GM19463 (cell line): ENCODE measurements around the gene KCNJ5.
A peak's percentile ranks its signal among the peaks of the same experiment; 100 is the strongest.
"Not testable (repeated sequence)": the region's sequence is repeated elsewhere in the genome, so short reads cannot be mapped to it uniquely, and the experiment has no call there.

ENCODE experiments used
- ATAC-seq: cut with Tn5 transposase; IDR thresholded peaks from one replicate; pipeline ENCODE4 v1.9.1; 2021; ENCODE audit warnings: mild to moderate bottlenecking, moderate library complexity; ENCODE audit not compliant: unreplicated experiment

Gene KCNJ5

DNA sequence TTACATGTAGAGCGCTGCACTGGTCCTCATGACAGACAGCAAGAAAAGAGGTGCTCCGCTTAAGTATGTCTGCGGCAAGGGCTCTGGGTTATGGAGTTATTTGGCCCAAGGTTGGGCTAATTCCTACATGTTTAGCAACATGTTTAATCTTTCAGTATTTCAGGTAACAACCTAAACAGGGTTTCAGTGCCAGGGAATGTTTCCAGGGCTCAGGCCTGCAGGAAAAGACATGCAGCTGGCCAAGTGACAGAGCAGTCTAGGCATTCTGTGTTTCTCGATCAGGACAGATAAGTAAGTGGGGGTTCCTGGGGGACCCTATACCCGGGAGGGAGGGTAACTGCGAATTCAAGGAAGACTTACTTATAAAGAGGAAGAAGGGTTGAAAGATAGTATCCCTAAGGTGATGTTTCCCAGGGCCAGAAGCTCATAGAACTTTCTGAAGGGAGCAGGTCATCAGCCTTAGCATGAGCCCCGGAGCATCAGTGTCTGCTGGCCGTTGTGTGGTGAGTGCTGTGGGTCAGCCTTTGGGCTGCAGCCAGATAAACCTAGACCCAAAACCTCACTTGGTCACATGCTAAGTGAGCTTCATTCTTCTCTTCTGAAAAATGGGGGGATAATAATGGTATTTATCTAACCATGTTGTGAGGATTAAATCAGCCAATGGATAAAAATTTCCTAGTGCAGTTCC lies 18.4 kb downstream of the KCNJ5 start:
- no peak for ATAC-seq

- ATAC-seq = no peak
These were observed 19.4 kb downstream of the KCNJ5 start for GRCh38 chr11:128910576-128910975.

GRCh38 chr11:128911239-128911638 lies 20.1 kb downstream of the KCNJ5 start:
- no peak for ATAC-seq

DNA sequence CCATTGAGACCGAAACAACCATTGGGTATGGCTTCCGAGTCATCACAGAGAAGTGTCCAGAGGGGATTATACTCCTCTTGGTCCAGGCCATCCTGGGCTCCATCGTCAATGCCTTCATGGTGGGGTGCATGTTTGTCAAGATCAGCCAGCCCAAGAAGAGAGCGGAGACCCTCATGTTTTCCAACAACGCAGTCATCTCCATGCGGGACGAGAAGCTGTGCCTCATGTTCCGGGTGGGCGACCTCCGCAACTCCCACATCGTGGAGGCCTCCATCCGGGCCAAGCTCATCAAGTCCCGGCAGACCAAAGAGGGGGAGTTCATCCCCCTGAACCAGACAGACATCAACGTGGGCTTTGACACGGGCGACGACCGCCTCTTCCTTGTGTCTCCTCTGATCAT lies 20.5 kb downstream of the KCNJ5 start:
- no peak for ATAC-seq

GRCh38 chr11:128913806-128914205 lies 22.6 kb downstream of the KCNJ5 start:
- ATAC-seq = no peak

DNA sequence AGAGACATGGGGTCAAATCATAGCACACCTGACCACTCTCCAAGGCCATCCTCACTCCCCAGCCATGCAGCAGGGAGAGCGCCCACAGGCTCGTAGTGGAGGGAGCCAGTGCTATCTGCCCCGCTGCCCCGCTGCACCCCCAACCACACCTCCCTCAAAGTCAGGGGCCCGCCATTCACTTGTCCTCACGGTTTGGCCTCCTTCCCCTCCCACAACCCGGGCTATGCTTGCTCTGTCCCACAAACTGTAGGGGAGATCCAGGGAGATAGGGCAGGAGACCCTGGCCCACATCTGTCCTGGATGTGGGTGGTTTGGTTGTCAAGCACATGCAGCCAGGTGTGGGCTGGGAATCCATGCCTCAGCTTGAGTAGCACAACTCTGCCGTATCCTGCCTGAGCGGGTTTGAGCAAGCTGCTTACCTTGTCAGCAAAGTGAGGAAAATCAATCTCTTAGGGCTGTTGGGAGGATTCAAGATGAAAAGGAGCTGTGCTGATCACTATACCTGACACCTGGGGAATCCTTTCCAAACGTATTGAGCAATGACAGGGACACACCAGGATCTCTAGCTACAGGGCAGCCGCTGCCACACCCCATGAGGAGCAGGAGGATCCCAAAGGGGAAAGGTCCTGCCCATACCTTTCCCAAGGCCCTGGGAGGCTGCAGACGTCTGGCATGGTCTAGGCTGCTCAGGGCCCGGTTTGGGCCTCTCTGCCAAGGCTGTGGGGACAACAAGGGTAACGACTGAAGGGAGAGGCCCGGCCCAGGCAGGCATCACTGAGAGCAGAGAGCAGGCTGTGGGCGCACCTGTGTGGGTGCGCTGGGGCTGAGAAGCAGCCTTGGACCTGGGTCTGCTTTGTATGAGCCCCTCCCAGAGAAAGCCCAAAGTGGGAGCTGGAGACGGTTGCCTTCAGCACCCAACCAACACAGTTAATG lies 23.3 kb downstream of the KCNJ5 start:
- ATAC-seq = no peak

GRCh38 chr11:128915149-128915521 lies 24.0 kb downstream of the KCNJ5 start:
- ATAC-seq = no peak

- ATAC-seq = no peak
These were observed 24.9 kb downstream of the KCNJ5 start for GRCh38 chr11:128916037-128916572.

DNA sequence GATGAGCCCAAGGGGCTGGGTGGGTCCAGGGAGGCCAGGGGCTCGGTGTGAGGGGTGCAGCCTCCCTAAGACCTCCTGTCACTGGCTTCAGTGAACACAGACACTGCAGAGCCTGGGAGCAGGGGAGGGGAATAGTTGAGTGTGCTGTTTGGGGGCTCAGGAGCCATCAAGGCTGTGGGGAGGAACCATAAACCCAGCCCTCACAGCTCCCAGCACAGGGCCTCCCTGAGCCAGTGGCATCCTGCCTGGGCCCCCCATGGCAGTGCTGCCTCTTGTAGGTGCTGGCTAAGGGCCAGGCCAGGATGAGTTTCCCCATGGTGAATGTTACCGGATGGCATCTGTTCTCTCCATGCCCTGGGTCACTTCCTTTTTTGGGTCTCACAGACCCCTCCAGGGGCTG lies 25.5 kb downstream of the KCNJ5 start:
- ATAC-seq = no peak

- ATAC-seq = peak; percentile 66
These were observed 26.1 kb downstream of the KCNJ5 start for GRCh38 chr11:128917144-128917724.

DNA sequence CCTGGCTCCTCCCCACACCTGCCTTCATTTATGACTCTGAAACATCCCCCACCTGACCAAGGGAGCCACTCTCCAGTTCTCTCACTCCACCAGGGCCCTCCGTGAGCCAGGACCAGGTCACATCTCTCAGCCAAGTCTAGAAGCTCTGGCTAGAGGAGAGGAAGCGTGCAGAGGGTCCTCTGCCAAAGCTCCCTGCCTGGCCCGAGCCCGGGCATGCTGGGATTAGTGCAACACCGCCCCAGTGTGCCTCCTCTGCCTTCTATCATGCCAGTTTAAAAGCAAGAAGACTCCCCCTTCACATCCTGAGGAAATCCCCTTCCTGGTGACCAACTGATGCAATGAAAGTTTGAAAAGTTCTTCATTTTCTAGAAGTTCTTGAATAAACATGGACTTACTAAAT lies 28.1 kb downstream of the KCNJ5 start:
- no peak for ATAC-seq

GRCh38 chr11:128919635-128920034 lies 28.5 kb downstream of the KCNJ5 start:
- ATAC-seq = not testable (repeated sequence)

DNA sequence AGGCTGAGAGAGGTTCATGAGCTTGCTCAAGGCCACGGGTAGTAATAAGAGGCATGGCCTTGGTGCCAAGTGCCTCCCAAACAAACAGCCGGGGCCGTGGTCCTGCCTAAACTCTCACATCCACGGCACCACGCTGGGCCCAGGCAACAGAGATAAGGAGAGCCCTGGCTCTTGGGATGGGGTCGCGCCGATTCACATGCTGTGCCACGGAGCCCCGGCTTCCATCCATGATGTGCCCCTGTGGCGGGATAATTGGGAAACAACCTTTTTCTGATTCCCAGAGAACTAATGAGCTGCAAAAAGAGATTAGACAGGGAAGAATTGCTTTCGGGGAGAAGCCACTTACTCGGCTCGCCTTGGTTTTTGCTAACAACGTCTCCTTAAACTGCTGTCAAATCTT lies 29.5 kb downstream of the KCNJ5 start:
- no peak for ATAC-seq

- ATAC-seq = no peak
These were observed 30.6 kb downstream of the KCNJ5 start for GRCh38 chr11:128921793-128922192.

- ATAC-seq = no peak
These were observed 32.9 kb downstream of the KCNJ5 start for GRCh38 chr11:128924104-128924503.

- no peak for ATAC-seq
These were observed 33.5 kb downstream of the KCNJ5 start for GRCh38 chr11:128924510-128925249.

DNA sequence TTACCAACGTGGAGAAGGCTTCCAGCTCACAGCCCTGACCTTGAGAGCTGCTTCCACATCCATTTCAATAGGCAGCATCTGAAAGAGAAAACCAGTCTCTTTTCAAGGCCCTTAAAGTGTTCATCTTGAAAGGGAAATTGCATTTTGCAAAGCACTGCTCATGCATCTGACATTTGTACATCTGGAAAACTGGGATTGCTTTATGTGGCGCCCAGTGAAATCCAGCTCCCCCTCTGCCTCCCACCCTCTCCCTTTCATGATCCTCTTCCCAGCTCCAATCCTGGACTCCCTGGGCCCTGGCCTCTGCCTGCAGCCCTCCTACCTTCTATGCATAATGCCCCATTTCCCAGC lies 34.1 kb downstream of the KCNJ5 start:
- ATAC-seq = no peak

DNA sequence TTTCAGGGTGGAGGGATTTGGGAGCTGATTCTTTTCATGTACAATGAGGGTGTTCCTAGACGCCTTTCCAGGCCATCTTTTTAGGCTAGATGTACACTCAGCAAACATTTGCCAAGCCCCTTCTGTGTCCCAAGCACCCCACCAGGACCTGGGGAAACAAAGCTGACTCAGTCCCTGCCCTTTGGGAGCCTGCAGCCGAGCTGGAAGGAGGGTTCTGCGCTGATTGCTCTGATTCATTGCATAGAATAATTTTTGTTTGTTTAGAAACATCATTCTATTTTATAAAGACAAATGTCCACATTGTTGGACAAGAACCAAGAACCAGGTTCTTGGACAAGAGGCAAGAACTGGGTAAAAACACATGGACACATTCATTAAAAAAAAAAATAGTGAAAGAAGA lies 34.8 kb downstream of the KCNJ5 start:
- ATAC-seq = no peak

DNA sequence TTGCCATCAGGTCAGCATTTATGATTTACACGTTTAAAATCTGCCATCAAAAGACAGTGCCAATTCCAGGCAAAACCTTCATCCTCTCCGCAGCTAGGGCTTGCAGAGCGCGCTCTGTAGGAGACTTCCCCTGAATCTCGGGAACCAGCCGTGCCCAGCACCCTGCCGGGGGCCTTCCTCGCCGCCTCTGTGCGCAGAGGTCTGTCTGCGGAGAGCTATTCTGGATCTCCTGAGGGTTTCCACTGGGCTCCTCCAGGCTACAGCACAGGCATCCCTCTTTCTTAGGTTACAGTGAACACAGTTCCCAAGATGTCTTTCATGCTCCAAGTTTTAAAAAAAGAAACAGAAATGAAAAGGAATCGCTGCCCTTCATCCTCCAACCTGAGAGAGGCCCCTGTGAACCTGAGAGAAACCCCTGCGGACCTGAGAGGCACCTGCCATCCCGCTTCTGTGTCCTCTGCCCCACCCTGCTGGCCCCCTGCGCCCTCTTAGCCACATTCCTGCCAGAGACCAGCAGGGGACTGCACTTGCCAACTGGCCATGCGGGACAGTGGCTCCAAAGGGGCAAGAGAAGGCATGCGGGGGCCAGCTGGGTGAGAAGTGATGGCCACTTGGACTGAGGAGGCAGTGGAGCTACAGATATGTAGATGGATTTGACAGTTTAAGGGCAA lies 35.4 kb downstream of the KCNJ5 start:
- ATAC-seq = no peak

GRCh38 chr11:128927108-128927461 lies 35.9 kb downstream of the KCNJ5 start:
- no peak for ATAC-seq
